H9 (cell line): ENCODE measurements around the gene RPS6KA1. TPM values are rescaled to one million over a fixed set of nuclear protein-coding genes. Genes with fewer than 3 reads are reported as not detected.
A peak's percentile ranks its signal among the peaks of the same experiment; 100 is the strongest.

ENCODE experiments used
- DNase-seq: peaks from one replicate; pipeline ENCODE4 v3.0.0-alpha.2; 2017
- H2AFZ ChIP-seq: one replicate; pipeline ENCODE4 v1.6.1; 2013; ENCODE audit warnings: mild to moderate bottlenecking, low read length, control low read depth, moderate library complexity
- H2AK5ac ChIP-seq: 2 replicates; pipeline ENCODE4 v1.6.1; 2013; ENCODE audit warnings: low read length, control low read depth, mixed read lengths; ENCODE audit not compliant: insufficient read length
- H2BK120ac ChIP-seq: one replicate; pipeline ENCODE4 v1.6.1; 2013; ENCODE audit warnings: low read depth, mild to moderate bottlenecking, low read length, control low read depth, inconsistent platforms; ENCODE audit not compliant: poor library complexity, severe bottlenecking
- H2BK12ac ChIP-seq: 2 replicates; pipeline ENCODE4 v1.6.1; 2013; ENCODE audit warnings: low read length, control low read depth, mixed read lengths, low read depth; ENCODE audit not compliant: insufficient read length
- H2BK15ac ChIP-seq: 2 replicates; pipeline ENCODE4 v1.6.1; 2013; ENCODE audit warnings: low read depth, low read length, control low read depth
- H2BK20ac ChIP-seq: one replicate; pipeline ENCODE4 v1.6.1; 2013; ENCODE audit warnings: low read depth, mild to moderate bottlenecking, low read length, control low read depth, inconsistent platforms; ENCODE audit not compliant: poor library complexity, severe bottlenecking
- H2BK5ac ChIP-seq: 2 replicates; pipeline ENCODE4 v1.6.1; 2013; ENCODE audit warnings: low read length, control low read depth, mixed read lengths; ENCODE audit not compliant: insufficient read length
- H3K14ac ChIP-seq: 2 replicates; pipeline ENCODE4 v1.6.1; 2013; ENCODE audit warnings: low read length, control low read depth; ENCODE audit not compliant: insufficient read depth
- H3K18ac ChIP-seq: 2 replicates; pipeline ENCODE4 v1.6.1; 2013; ENCODE audit warnings: low read depth, mild to moderate bottlenecking, mixed read lengths, low read length, control low read depth; ENCODE audit not compliant: insufficient read length
- H3K23ac ChIP-seq: 2 replicates; pipeline ENCODE4 v1.6.1; 2013; ENCODE audit warnings: low read length, control low read depth, mixed read lengths, low read depth; ENCODE audit not compliant: insufficient read length
- H3K23me2 ChIP-seq: 2 replicates; pipeline ENCODE4 v1.6.1; 2013; ENCODE audit warnings: low read depth, mild to moderate bottlenecking, mixed read lengths, low read length, control low read depth; ENCODE audit not compliant: insufficient read length, poor library complexity, severe bottlenecking
- H3K27ac ChIP-seq: 2 replicates; pipeline ENCODE4 v1.5.1; 2013; ENCODE audit warnings: low read length, control low read depth, mixed read lengths, low read depth; ENCODE audit not compliant: insufficient read length
- H3K27me3 ChIP-seq: 2 replicates; pipeline ENCODE4 v1.6.1; 2013; ENCODE audit warnings: low read length, control low read depth, inconsistent platforms; ENCODE audit not compliant: insufficient read depth
- H3K4ac ChIP-seq: 2 replicates; pipeline ENCODE4 v1.6.1; 2013; ENCODE audit warnings: low read depth, mild to moderate bottlenecking, control low read depth, inconsistent platforms, low read length, moderate library complexity
- H3K4me1 ChIP-seq: 2 replicates; pipeline ENCODE4 v1.6.1; 2013; ENCODE audit warnings: low read length, control low read depth, inconsistent platforms; ENCODE audit not compliant: insufficient read depth
- H3K4me2 ChIP-seq: 2 replicates; pipeline ENCODE4 v1.6.1; 2013; ENCODE audit warnings: low read length, control low read depth, mixed read lengths; ENCODE audit not compliant: insufficient read length, insufficient read depth
- H3K56ac ChIP-seq: 2 replicates; pipeline ENCODE4 v1.6.1; 2013; ENCODE audit warnings: low read depth, mild to moderate bottlenecking, mixed read lengths, low read length, control low read depth; ENCODE audit not compliant: insufficient read length
- H3K79me1 ChIP-seq: 2 replicates; pipeline ENCODE4 v1.6.1; 2013; ENCODE audit warnings: low read depth, mild to moderate bottlenecking, moderate library complexity, low read length, control low read depth, inconsistent platforms; ENCODE audit not compliant: insufficient read depth, poor library complexity, severe bottlenecking
- H3K79me2 ChIP-seq: 2 replicates; pipeline ENCODE4 v1.6.1; 2013; ENCODE audit warnings: low read length, control low read depth, inconsistent platforms; ENCODE audit not compliant: insufficient read depth
- H3K9ac ChIP-seq: 2 replicates; pipeline ENCODE4 v1.6.1; 2013; ENCODE audit warnings: low read length, control low read depth, mixed read lengths; ENCODE audit not compliant: insufficient read length; ENCODE audit errors: extremely low read depth
- H3K9me3 ChIP-seq: one replicate; pipeline ENCODE4 v1.6.1; 2013; ENCODE audit warnings: low read depth, low read length, inconsistent platforms; ENCODE audit not compliant: control insufficient read depth
- H3T11ph ChIP-seq: one replicate; pipeline ENCODE4 v1.6.1; 2013; ENCODE audit warnings: mild to moderate bottlenecking, low read length, control low read depth, inconsistent platforms
- H4K20me1 ChIP-seq: one replicate; pipeline ENCODE4 v1.6.1; 2013; ENCODE audit not compliant: control insufficient read depth, insufficient read length, insufficient read depth
- H4K5ac ChIP-seq: 2 replicates; pipeline ENCODE4 v1.6.1; 2013; ENCODE audit warnings: low read depth, mild to moderate bottlenecking, mixed read lengths, low read length, control low read depth; ENCODE audit not compliant: insufficient read length
- H4K8ac ChIP-seq: replicated peaks from 2 replicates; pipeline ENCODE4 v1.6.1; 2013; ENCODE audit warnings: low read length, control low read depth, mixed read lengths, low read depth; ENCODE audit not compliant: insufficient read length
- H4K91ac ChIP-seq: 2 replicates; pipeline ENCODE4 v1.6.1; 2013; ENCODE audit warnings: low read depth, mild to moderate bottlenecking, moderate library complexity, mixed read lengths, low read length, control low read depth; ENCODE audit not compliant: insufficient read length
- H3K27ac Mint-ChIP-seq, 3 experiments: 2 replicates in 2 of 3; 3 replicates in 1 of 3; pipeline ENCODE4 v1.8.0; 2020 to 2021; ENCODE audit warnings: mixed read lengths in 3 of 3, mild to moderate bottlenecking in 1 of 3, moderate library complexity in 1 of 3
- H3K27me3 Mint-ChIP-seq: 2 replicates; pipeline ENCODE4 v1.8.0; 2021; ENCODE audit warnings: low read depth, mild to moderate bottlenecking, moderate library complexity, mixed read lengths
- H3K36me3 Mint-ChIP-seq, 3 experiments: 2 replicates in 2 of 3; 3 replicates in 1 of 3; pipeline ENCODE4 v1.8.0; 2020 to 2021; ENCODE audit warnings: low read depth in 3 of 3, mixed read lengths in 3 of 3; ENCODE audit not compliant: insufficient read depth in 1 of 3
- H3K4me1 Mint-ChIP-seq, 2 experiments: 2 replicates each; pipeline ENCODE4 v1.8.0; 2020; ENCODE audit warnings: mixed read lengths in 2 of 2
- H3K4me3 Mint-ChIP-seq, 2 experiments: 2 replicates in 1 of 2; 3 replicates in 1 of 2; pipeline ENCODE4 v1.8.0; 2020 to 2021; ENCODE audit warnings: mild to moderate bottlenecking in 2 of 2, mixed read lengths in 2 of 2, moderate library complexity in 1 of 2
- H3K9me3 Mint-ChIP-seq, 2 experiments: 2 replicates in 1 of 2; 3 replicates in 1 of 2; pipeline ENCODE4 v1.8.0; 2020; ENCODE audit warnings: mild to moderate bottlenecking in 2 of 2, mixed read lengths in 2 of 2, moderate library complexity in 1 of 2
- WGBS: extraction: QIAGEN DNeasy Blood & Tissue Kit; methylation state at CpG from one replicate; pipeline ENCODE4 v1.1.7; 2013; ENCODE audit warnings: missing lambda C conversion rate, low lambda C conversion rate, mixed read lengths; ENCODE audit not compliant: insufficient read length; ENCODE audit errors: extremely low coverage; 5-methylcytosine and 5-hydroxymethylcytosine counted together
- total RNA-seq: library from RNA; stranded (reverse); gene quantifications from 2 replicates; pipeline ENCODE4 v1.2.1, GENCODE V29; 2021
- TF ChIP-seq, protein P1 (sequence below): fragments of 200-600 bp; sonication (generic); conservative IDR thresholded peaks from 3 replicates; pipeline ENCODE4 v1.8.0; 2021; ENCODE audit warnings: antibody characterized with exemption, mild to moderate bottlenecking

The RPS6KA1 gene
- total RNA-seq, 1 experiment from 2014 or later = 45.3 TPM

DNA sequence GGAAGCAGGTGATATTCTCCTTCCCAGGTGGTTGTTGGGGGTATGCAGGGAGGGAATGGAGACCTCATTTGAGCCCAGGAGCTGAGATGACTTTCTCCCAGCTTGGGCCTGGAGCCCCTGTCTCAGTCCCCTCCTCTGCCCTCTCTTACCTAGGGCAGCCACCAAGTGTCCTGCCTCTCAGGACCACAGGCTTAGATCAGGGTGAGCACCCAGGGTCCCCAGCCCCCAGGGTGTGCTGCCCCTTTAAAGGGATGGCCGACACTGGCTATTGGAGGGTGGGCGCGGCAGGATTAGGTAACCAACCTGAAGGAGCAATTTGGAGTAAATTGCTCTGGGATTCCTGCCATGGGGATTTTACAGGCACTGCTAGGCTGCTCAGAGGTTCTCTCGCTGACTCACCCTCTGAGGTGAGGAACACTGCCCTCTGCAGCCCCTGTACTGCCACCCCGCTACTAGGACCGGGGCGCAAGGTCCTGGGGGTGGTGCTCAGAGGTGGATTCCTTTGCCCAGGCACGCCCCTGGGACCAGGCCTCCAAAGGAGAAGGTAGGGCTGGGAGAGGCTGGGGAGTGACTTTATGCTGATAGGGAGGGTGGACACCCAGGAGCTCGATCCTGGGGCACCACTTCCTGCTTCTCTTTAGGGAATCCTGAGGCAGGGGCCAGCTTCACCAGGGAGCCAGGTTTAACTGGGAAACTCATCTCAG is 1.5 kb downstream of the RPS6KA1 start:
- H2AK5ac ChIP-seq = no peak overlapping the region
- Mint-ChIP-seq H3K36me3 (no peaks in the 10 kb centered on the region; a peak in 1 of 7 replicates), H3K27ac (peak overlapping the region; percentile 40 to 88 (median 83); a peak in 5 of 7 replicates), H3K9me3 (no peaks in the 10 kb centered on the region), H3K4me3 (peak overlapping the region; percentile 81 to 93), H3K27me3 (peaks cover 5% of the 10 kb centered on the region), H3K4me1 (peaks cover 27 to 28% of the 10 kb centered on the region in 2 experiments)
- H3K14ac ChIP-seq = peak overlapping the region; percentile 79; the same call in 1 of the 2 replicates
- no peak overlapping the region for H2AFZ ChIP-seq
- peaks cover 4% of the 10 kb centered on the region; the same call in 1 of the 2 replicates for H3K4me1 ChIP-seq
- H3K18ac ChIP-seq = peak overlapping the region; percentile 86
- no peak overlapping the region for H3K23ac ChIP-seq
- H4K8ac ChIP-seq = no peak overlapping the region
- H4K5ac ChIP-seq = no peak overlapping the region
- H2BK5ac ChIP-seq = no peak overlapping the region
- no peak overlapping the region for H2BK20ac ChIP-seq
- H3K79me1 ChIP-seq = peaks cover 4% of the 10 kb centered on the region
- H2BK12ac ChIP-seq = no peak overlapping the region
- peak; percentile 94 for DNase-seq
- no peaks in the 10 kb centered on the region for H3K27me3 ChIP-seq
- H3K27ac ChIP-seq = peak overlapping the region; percentile 15
- peak overlapping the region; percentile 76 for H3K4me2 ChIP-seq
- H2BK120ac ChIP-seq = no peak overlapping the region
- no peak overlapping the region for H2BK15ac ChIP-seq
- H3K4ac ChIP-seq = no peak overlapping the region
- WGBS = no CpG with 5 or more reads among the region's 9 CpGs
- H3K79me2 ChIP-seq = no peaks in the 10 kb centered on the region; the same call in 1 of the 2 replicates
- no peak overlapping the region for H3K9ac ChIP-seq
- no peaks in the 10 kb centered on the region for H3K9me3 ChIP-seq
- H3K23me2 ChIP-seq = peaks cover 17% of the 10 kb centered on the region
- no peak overlapping the region for H3T11ph ChIP-seq
- H4K20me1 ChIP-seq = no peaks in the 10 kb centered on the region
- H3K56ac ChIP-seq = no peak overlapping the region
- TF ChIP-seq, protein P1, sequence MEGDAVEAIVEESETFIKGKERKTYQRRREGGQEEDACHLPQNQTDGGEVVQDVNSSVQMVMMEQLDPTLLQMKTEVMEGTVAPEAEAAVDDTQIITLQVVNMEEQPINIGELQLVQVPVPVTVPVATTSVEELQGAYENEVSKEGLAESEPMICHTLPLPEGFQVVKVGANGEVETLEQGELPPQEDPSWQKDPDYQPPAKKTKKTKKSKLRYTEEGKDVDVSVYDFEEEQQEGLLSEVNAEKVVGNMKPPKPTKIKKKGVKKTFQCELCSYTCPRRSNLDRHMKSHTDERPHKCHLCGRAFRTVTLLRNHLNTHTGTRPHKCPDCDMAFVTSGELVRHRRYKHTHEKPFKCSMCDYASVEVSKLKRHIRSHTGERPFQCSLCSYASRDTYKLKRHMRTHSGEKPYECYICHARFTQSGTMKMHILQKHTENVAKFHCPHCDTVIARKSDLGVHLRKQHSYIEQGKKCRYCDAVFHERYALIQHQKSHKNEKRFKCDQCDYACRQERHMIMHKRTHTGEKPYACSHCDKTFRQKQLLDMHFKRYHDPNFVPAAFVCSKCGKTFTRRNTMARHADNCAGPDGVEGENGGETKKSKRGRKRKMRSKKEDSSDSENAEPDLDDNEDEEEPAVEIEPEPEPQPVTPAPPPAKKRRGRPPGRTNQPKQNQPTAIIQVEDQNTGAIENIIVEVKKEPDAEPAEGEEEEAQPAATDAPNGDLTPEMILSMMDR = peak; percentile 68
- H4K91ac ChIP-seq = no peak overlapping the region
